GM18526 (cell line): ENCODE measurements around the gene BSN.

Source experiments
- POLR2A ChIP-seq: IDR thresholded peaks from 3 replicates; pipeline ENCODE4 v1.6.1; 2011; ENCODE audit not compliant: insufficient read length; ENCODE audit errors: extremely low read depth

BSN gene

DNA sequence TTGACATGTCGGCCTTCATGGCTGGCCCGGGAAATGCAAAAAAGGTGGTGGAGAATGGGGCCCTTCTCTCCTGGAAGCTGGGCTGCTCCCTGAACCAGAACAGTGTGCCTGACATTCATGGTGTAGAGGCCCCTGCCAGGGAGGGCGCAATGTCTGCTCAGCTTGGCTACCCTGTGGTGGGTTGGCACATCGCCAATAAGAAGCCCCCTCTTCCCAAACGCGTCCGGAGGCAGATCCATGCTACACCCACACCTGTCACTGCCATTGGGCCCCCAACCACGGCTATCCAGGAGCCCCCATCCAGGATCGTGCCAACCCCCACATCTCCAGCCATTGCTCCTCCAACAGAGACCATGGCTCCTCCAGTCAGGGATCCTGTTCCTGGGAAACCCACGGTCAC is 23.1 kb upstream of the BSN start:
- TF ChIP-seq POLR2A = no peak

DNA sequence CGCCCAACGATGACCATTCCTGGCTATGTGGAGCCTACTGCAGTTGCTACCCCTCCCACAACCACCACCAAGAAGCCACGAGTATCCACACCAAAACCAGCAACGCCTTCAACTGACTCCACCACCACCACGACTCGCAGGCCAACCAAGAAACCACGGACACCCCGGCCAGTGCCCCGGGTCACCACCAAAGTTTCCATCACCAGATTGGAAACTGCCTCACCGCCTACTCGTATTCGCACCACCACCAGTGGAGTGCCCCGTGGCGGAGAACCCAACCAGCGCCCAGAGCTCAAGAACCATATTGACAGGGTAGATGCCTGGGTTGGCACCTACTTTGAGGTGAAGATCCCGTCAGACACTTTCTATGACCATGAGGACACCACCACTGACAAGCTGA is 22.6 kb upstream of the BSN start:
- no peak for TF ChIP-seq POLR2A

DNA sequence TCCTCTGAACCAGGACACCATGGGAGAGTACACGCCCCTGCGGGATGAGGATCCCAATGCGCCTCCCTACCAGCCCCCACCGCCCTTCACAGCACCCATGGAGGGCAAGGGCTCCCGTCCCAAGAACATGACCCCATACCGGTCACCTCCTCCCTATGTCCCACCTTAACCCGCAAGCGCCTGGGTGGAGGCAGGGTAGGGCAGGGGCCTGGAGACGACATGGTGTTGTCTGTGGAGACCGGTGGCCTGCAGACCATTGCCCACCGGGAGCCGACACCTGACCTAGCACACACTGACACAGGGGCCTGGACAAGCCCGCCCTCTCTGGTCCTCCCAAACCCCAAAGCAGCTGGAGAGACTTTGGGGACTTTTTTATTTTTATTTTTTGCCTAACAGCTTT is 21.2 kb upstream of the BSN start:
- TF ChIP-seq POLR2A = no peak

DNA sequence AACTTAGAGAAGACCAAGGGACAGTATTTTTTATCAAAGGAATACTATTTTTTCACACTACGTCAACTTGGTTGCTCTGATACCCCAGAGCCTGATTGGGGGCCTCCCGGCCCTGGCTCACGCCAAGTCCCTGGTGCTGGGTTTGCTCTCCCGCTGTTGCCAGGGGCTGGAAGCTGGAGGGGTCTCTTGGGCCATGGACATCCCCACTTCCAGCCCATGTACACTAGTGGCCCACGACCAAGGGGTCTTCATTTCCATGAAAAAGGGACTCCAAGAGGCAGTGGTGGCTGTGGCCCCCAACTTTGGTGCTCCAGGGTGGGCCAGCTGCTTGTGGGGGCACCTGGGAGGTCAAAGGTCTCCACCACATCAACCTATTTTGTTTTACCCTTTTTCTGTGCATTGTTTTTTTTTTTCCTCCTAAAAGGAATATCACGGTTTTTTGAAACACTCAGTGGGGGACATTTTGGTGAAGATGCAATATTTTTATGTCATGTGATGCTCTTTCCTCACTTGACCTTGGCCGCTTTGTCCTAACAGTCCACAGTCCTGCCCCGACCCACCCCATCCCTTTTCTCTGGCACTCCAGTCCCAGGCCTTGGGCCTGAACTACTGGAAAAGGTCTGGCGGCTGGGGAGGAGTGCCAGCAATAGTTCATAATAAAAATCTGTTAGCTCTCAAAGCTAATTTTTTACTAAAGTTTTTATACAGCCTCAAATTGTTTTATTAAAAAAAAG is 20.3 kb upstream of the BSN start:
- TF ChIP-seq POLR2A = no peak

DNA sequence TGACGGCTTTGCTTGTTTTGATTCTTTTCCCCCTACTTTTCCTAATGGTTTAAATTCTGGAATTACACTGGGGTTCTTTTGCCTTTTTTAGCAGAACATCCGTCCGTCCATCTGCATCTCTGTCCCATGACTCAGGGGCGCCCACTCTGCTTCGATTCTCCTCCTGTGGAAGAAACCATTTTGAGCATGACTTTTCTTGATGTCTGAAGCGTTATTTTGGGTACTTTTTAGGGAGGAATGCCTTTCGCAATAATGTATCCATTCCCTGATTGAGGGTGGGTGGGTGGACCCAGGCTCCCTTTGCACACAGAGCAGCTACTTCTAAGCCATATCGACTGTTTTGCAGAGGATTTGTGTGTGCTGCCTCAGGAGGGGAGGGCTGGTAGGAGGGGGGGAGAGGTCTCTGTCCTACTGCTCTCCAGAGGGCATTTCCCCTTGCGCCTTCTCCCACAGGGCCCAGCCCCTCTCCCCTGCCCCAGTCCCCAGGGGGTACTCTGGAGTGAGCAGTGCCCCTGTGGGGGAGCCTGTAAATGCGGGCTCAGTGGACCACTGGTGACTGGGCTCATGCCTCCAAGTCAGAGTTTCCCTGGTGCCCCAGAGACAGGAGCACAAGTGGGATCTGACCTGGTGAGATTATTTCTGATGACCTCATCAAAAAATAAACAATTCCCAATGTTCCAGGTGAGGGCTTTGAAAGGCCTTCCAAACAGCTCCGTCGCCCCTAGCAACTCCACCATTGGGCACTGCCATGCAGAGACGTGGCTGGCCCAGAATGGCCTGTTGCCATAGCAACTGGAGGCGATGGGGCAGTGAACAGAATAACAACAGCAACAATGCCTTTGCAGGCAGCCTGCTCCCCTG is 19.5 kb upstream of the BSN start:
- TF ChIP-seq POLR2A = no peak

DNA sequence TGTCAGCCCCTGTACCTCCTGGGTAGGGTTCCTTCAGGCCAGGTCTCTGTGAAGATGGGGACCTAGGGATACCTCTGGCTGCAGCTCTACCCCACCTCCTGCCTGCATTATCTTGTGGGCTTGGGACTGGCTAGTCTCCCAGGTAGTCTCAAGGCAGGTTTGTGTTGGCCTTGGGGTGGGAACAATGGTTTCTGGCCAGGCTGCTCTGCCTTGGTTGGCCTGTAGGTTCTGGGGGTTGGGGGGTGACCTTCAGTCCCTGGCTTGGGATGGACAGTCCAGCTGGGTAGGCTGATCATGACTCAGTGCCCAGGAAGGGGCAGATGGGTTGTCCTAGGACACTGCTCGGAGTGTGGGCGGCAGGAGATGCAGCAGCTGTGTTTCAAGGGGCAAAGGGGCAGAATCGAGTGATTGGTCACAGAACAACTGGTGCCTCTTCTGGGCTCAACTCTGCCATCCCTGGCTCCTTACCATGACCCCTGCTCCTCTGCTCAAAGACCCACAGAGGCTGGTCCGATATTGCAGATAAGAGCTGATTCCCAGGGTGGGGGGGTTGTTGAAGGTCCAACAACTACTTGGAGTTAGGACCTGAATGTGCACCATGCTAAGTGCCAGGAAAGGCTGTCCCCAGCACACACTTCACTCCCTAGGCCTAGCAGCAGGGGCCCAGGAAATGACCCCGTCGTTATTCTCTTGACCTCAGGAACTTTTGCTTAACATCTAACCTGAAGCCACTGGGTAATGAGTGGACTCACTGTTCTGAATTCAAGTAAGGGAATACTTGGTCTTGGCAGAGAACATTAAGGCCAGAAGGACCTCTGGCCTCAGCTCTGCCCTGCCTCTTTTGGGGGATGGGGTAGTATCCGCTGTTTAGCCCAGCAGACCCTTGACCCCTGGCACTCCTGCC is 18.1 kb upstream of the BSN start:
- no peak for TF ChIP-seq POLR2A

DNA sequence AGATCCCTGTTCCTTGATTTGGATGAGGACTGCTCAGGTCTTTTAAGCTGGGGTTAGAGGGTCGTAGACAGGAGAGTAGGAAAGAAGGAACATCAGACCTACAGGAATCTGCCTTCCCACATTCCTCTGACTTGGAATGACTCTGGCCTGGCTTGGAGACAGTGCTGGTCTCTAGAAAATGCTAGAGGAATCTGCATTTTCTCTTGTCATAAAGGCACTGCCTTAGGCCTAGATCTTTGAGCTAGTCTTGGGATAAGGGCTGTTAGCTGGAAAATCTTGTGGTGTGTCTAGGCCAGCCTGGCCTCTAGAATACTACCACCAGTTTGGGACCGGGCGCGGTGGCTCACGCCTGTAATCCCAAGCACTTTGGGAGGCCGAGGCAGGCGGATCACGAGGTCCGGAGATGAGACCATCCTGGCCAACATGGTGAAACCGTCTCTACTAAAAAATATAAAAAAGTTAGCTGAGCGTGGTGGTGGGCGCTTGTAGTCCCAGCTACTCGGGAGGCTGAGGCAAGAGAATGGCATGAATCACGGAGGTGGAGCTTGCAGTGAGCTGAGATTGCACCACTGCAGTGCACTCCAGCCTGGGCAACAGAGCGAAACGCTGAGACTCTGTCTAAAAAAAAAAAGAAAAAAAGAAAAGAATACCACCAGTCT is 17.3 kb upstream of the BSN start:
- no peak for TF ChIP-seq POLR2A

DNA sequence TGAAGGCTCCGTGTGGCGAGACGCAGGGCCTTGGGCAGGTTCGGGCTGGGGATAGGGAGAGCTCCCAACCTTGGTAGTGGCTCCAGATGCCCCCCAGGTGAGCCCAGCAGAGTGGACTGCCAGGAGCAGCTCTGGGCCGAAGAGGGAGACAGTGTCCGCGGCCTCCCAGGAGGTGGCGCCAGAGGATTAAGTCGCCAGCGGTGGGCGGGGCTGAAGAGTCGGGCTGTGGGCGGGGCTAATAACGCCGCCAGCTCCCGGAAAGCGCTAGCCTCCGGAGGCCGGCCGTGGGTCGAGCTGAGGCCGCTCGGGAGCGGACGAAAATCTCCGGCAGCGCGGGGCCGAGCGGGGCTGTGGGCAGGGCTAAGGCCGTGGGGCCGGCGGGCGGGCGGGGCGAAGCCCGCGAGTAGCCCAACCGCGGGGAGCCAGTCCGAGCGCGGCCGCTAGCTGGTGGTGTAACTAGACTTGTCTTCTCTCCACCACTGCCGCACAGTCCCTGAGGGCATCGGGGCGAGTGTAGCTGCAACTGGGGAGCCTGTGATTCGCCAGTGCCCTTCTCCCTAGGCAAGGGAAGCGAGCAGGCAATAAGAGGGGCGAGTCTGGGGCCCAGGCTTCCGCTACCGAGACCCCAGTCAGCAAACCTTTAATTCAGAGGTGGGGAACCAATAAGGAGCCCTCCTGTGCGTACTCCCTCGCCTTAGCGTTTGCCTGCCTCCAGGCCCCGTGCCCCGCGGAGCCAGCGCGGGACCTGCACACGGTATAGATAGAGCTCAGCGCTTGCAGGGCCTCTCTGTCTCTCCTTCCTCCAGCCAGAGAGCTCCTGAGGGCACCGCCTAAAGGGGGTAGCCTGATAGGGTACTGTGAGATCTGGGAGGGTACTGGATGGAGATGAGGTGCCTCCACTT is 14.4 kb upstream of the BSN start:
- TF ChIP-seq POLR2A = peak; percentile 26

DNA sequence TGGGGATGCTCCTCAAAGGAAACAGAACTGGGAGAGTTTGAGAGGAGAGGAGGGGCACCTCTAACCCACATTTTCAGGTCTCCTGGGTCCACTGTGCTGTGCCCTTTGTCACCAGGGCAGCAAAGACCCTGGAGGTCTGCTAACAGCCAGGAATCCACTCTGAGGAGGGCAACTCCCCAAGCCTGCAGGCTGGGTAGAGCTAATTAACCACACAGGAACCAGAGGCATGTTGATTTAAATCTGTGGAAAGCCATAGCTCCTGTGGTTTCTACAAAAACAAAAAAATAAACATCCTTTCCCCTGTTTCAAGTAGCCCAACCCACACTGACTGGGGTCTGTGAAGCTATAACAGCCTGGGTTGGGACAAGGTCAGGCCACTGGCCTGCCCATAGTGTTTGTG is 2.2 kb upstream of the BSN start:
- TF ChIP-seq POLR2A = no peak

DNA sequence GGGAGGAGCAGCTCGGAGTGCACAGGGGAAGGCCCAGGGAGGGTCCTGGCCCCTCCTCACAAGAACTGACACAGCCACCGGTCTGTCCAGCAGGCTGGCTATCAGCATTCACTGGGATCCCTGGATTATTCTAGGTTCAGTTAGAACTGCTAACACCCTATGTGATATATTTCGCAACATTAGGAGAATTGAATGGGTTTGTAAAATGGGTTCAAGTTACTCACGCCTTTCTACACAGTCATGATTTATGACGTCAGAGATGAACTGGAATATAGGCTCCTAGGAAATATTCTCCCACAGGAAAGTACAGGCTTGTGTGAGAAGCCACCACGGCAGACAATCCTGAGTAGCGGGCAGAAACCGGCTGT is 969 bp upstream of the BSN start:
- TF ChIP-seq POLR2A = no peak

DNA sequence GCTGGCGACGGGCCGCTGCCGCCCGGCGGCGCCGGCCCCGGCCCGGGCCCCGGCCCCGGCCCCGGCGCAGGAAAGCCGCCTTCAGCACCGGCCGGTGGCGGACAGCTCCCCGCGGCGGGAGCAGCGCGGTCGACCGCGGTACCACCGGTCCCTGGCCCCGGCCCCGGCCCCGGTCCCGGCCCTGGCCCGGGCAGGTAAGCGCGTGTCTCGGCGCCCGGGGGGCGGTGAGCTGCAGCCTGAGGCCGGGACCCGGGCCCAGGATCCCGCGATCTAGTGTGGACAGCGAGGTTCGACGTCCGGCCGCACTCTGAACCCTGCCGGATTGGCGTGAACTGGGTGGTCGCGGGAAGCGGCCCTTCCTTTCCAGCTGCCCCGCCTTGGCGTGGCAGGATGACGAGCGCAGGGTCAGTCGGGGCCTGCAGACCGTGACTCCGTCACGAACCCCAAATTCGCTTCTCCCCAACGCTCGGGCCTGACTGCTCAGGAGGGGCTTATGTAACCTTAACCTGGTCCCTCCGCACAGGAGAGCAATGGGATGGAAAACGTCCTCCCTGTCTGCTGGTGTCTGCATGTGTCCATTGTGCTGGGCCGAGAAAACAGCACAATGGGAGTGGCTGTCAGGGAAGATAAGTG is 472 bp downstream of the BSN start:
- TF ChIP-seq POLR2A = no peak

DNA sequence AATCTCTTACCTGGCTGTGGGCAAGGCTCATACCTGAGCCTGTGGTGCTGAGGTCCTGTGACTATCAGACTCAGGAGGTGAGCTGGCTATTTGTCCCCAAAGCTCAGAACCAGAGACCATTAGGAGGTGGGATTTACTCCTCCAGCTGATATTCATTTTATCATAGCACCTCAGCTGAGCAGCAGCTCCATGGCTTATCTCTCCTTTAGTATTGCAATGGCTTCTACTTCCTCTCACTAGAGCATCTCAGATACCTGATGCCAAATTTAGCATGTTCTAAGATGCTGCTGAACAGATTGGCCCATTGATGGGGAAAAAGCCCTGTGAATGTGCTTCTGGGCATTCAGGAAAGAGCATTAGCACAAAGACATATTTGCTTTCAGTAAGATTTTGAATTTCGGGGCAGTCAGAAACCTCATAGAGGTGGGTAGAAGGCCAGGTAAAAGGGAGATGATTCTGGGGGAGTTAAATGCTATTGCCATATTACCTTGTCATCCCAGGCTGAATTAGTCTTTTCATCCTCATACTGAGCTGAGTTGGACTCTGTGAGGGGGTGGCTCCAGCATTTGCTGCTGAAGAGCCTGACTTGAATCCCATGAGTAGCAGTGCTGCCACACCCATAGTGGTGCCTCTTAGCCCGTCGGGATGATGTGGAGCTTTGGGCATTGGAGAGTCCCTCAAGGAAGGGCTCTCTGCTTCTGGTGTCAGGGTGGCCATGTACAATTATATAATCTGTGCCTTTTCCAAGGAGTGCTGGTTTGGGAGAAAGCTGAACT is 2.4 kb downstream of the BSN start:
- no peak for TF ChIP-seq POLR2A

DNA sequence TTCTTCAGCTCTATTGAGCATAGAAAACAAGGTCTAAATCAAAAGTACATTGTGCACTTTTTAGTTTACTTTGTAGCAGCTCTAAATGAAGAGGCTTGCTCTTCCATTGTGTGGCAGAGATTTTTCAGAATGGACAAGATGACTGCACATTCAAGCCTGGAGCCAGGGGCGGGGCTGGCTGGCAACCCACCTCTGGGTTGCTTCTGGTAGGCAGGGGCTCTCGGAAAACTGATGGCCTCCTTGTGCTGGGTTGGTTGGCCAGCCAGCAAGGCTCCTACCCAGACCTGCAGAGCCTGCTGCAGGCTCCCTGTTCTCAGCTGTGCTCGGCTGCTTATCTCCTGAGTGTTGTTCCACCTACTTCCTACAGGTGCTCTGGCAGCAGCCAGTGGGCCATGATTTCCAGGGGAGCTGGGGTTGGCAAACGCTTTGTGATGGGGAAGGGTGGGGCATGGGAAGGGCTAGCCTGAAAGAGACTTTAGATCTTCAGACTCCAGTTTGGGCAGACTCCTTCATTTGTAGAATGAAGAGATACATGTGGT is 8.8 kb downstream of the BSN start:
- TF ChIP-seq POLR2A = no peak
